Embryonic facial prominence (tissue), 1 donor: ENCODE measurements around the gene SFR1.

ENCODE experiments used
- DNase-seq: peaks from one replicate; pipeline ENCODE4 v3.0.0-alpha.2; 2016; ENCODE audit errors: extremely low spot score

The SFR1 gene

GRCh38 chr10:104121485-104122224 is at the start of gene SFR1:
TSS of gene SFR1 (plus strand) at chr10:104122171. CDS start at chr10:104122184, 13 bp downstream.
- peak; percentile 97 for DNase-seq

- no peak for DNase-seq
Measured at GRCh38 chr10:104072786-104073185, 49.2 kb upstream of the SFR1 start.

GRCh38 chr10:104074505-104074904 is 47.5 kb upstream of the SFR1 start:
- DNase-seq = no peak

- no peak for DNase-seq
Measured at GRCh38 chr10:104076743-104077160, 45.2 kb upstream of the SFR1 start.

- DNase-seq = no peak
Measured at GRCh38 chr10:104077247-104077646, 44.7 kb upstream of the SFR1 start.

GRCh38 chr10:104077663-104078151 is 44.3 kb upstream of the SFR1 start:
- DNase-seq = no peak

GRCh38 chr10:104080762-104081161 is 41.2 kb upstream of the SFR1 start:
- DNase-seq = no peak

GRCh38 chr10:104081998-104082397 is 40.0 kb upstream of the SFR1 start:
- DNase-seq = no peak

- no peak for DNase-seq
Measured at GRCh38 chr10:104084482-104085142, 37.4 kb upstream of the SFR1 start.

GRCh38 chr10:104085801-104086400 is 36.1 kb upstream of the SFR1 start, which contains the start of gene COL17A1:
TSS of gene COL17A1 (minus strand) at chr10:104085880. CDS start at chr10:104080673, 5,207 bp downstream.
- no peak for DNase-seq

GRCh38 chr10:104088239-104088638 is 33.7 kb upstream of the SFR1 start:
- DNase-seq = no peak

GRCh38 chr10:104089621-104090020 is 32.4 kb upstream of the SFR1 start:
- no peak for DNase-seq

- DNase-seq = no peak
Measured at GRCh38 chr10:104090611-104091010, 31.4 kb upstream of the SFR1 start.

GRCh38 chr10:104092749-104093148 is 29.2 kb upstream of the SFR1 start:
- no peak for DNase-seq

- no peak for DNase-seq
Measured at GRCh38 chr10:104096692-104097091, 25.3 kb upstream of the SFR1 start.

- no peak for DNase-seq
Measured at GRCh38 chr10:104098358-104098925, 23.5 kb upstream of the SFR1 start.

- no peak for DNase-seq
Measured at GRCh38 chr10:104099269-104099668, 22.7 kb upstream of the SFR1 start.

GRCh38 chr10:104099941-104100340 is 22.0 kb upstream of the SFR1 start:
- no peak for DNase-seq

GRCh38 chr10:104100795-104101194 is 21.2 kb upstream of the SFR1 start:
- no peak for DNase-seq

- no peak for DNase-seq
Measured at GRCh38 chr10:104101902-104102301, 20.1 kb upstream of the SFR1 start.

GRCh38 chr10:104103956-104104355 is 18.0 kb upstream of the SFR1 start:
- DNase-seq = no peak

- DNase-seq = no peak
Measured at GRCh38 chr10:104104418-104104817, 17.6 kb upstream of the SFR1 start.
